HepG2 (cell line): ENCODE data around the gene SBK2. TPM values are rescaled to one million over a fixed set of nuclear protein-coding genes. Genes with fewer than 3 reads are reported as not detected.

Source experiments
- CBX1 ChIP-seq: IDR thresholded peaks from one replicate; pipeline ENCODE4 v1.6.1; 2016; ENCODE audit warnings: antibody characterized with exemption, low read depth
- E2F2 ChIP-seq: sonication (generic); formaldehyde crosslinking; IDR thresholded peaks from 2 replicates; pipeline ENCODE4 v1.4.0; 2020; ENCODE audit warnings: missing genetic modification reagents, borderline replicate concordance
- ELF3 ChIP-seq: IDR thresholded peaks from 2 replicates; pipeline ENCODE4 v1.6.1; 2016; ENCODE audit warnings: missing genetic modification reagents, missing compliant biosample characterization
- GTF3A ChIP-seq: sonication (generic); formaldehyde crosslinking; conservative IDR thresholded peaks from 2 replicates; pipeline ENCODE4 v1.4.0; 2020; ENCODE audit warnings: mild to moderate bottlenecking, missing genetic modification reagents
- MXI1 ChIP-seq: IDR thresholded peaks from 3 replicates; pipeline ENCODE4 v1.6.1; 2012; ENCODE audit warnings: low read depth, low read length, inconsistent platforms, borderline replicate concordance
- NPAS2 ChIP-seq: sonication (generic); formaldehyde crosslinking; IDR thresholded peaks from 2 replicates; pipeline ENCODE4 v1.8.0; 2022; ENCODE audit warnings: mild to moderate bottlenecking, missing genetic modification reagents, borderline replicate concordance
- ONECUT2 ChIP-seq: sonication (generic); formaldehyde crosslinking; IDR thresholded peaks from 2 replicates; pipeline ENCODE4 v1.4.0; 2020; ENCODE audit warnings: missing genetic modification reagents
- PHF21A ChIP-seq: sonication (generic); formaldehyde crosslinking; IDR thresholded peaks from 2 replicates; pipeline ENCODE4 v1.5.0; 2020; ENCODE audit warnings: mild to moderate bottlenecking, missing genetic modification reagents
- SALL1 ChIP-seq: sonication (generic); formaldehyde crosslinking; IDR thresholded peaks from 2 replicates; pipeline ENCODE4 v1.8.0; 2022; ENCODE audit warnings: mild to moderate bottlenecking, missing genetic modification reagents
- SOX5 ChIP-seq: IDR thresholded peaks from 2 replicates; pipeline ENCODE4 v1.6.1; 2016; ENCODE audit warnings: borderline replicate concordance
- SRSF9 ChIP-seq: fragments of 200-400 bp; formaldehyde crosslinking; IDR thresholded peaks from 2 replicates; pipeline ENCODE4 v1.6.1; 2018; ENCODE audit warnings: borderline replicate concordance, mild to moderate bottlenecking, low read depth, low read length; ENCODE audit not compliant: insufficient read depth, poor library complexity, severe bottlenecking
- TAF1 ChIP-seq: sonication (generic); formaldehyde crosslinking; IDR thresholded peaks from 2 replicates; pipeline ENCODE4 v1.4.0; 2020; ENCODE audit warnings: missing genetic modification reagents
- THRA ChIP-seq: sonication (generic); formaldehyde crosslinking; IDR thresholded peaks from 2 replicates; pipeline ENCODE4 v1.4.0; 2020; ENCODE audit warnings: missing genetic modification reagents, borderline replicate concordance
- ZEB1 ChIP-seq: IDR thresholded peaks from 2 replicates; pipeline ENCODE4 v1.6.1; 2012; ENCODE audit warnings: mild to moderate bottlenecking, low read depth, inconsistent platforms; ENCODE audit not compliant: insufficient replicate concordance
- ZNF3 ChIP-seq: IDR thresholded peaks from 2 replicates; pipeline ENCODE4 v1.7.0; 2017; ENCODE audit warnings: inconsistent platforms
- ZNF563 ChIP-seq: sonication (generic); formaldehyde crosslinking; IDR thresholded peaks from 2 replicates; pipeline ENCODE4 v1.8.0; 2022; ENCODE audit warnings: mild to moderate bottlenecking, moderate library complexity, missing genetic modification reagents
- polyA plus RNA-seq, 8 experiments: library from polyadenylated mRNA; depleted of rRNA in 3 of 8; stranded (reverse) in 7 of 8; unstranded in 1 of 8; fragments of >200 nt; fragmentation: Illumina TruSeq in 4 of 8; extraction: Trizol in 4 of 8; gene quantifications; 2 replicates each; pipeline versions ENCODE4 v1.2.1 to v1.2.3, GENCODE V29; 2011 to 2016; ENCODE audit warnings: low read depth in 4 of 8, missing spikeins in 1 of 8, mixed read lengths in 1 of 8; ENCODE audit not compliant: insufficient read depth in 1 of 8
- total RNA-seq, 5 experiments: library from RNA; depleted of rRNA; stranded (reverse); fragments of >200 nt; fragmentation: Illumina TruSeq; extraction: Trizol; gene quantifications; 2 replicates each; pipeline ENCODE4 v1.2.3, GENCODE V29; 2016; ENCODE audit warnings: low read depth in 1 of 5
- TF ChIP-seq, protein P1 (sequence below): sonication (generic); formaldehyde crosslinking; IDR thresholded peaks from 2 replicates; pipeline ENCODE4 v1.5.1; 2020; ENCODE audit warnings: mild to moderate bottlenecking, missing genetic modification reagents, borderline replicate concordance
- TF ChIP-seq, protein P2 (sequence below): sonication (generic); formaldehyde crosslinking; IDR thresholded peaks from 2 replicates; pipeline ENCODE4 v1.4.0; 2020; ENCODE audit warnings: missing genetic modification reagents
- TF ChIP-seq, protein P3 (sequence below): IDR thresholded peaks from 2 replicates; pipeline ENCODE4 v1.6.1; 2016; ENCODE audit warnings: low read depth, borderline replicate concordance
- TF ChIP-seq, protein P4 (sequence below): sonication (generic); formaldehyde crosslinking; IDR thresholded peaks from 2 replicates; pipeline ENCODE4 v1.4.0; 2020; ENCODE audit warnings: missing genetic modification reagents, mild to moderate bottlenecking, borderline replicate concordance

The SBK2 gene
- total and polyA plus RNA-seq, 2 of the 13 experiments (the other 11 are each of a cell fraction or from before 2014, with no cell fraction given), result 0.24 TPM; not detected in 1

DNA sequence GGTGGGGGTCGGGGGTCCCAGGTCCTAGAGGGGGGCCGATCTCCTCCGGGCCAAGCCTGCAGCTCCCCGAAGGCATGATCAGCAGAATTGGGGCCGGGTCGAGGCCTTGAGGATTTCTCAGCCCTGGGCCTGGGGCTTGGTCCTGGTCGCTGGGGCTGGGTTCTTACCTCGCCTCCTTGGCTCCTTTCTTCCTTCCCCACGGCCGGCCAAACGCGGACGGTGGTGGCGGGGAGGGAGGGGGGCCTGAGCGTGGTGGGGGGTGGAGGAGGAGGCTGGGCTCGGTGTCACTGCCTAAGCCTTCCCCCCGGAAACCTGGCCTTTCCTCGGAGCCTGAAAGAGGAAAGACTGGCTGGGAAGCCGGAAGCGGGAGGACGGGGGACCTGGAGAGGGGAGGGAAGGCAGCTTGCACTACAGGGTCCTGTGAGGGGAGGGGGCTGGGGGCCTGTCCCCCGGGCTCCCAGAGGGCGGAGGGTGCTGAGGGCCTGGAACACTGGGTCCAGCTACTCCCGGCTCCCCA, 43.8 kb upstream of the SBK2 start, which contains the start of gene ZNF579 (continued):
- TF ChIP-seq, protein P1, sequence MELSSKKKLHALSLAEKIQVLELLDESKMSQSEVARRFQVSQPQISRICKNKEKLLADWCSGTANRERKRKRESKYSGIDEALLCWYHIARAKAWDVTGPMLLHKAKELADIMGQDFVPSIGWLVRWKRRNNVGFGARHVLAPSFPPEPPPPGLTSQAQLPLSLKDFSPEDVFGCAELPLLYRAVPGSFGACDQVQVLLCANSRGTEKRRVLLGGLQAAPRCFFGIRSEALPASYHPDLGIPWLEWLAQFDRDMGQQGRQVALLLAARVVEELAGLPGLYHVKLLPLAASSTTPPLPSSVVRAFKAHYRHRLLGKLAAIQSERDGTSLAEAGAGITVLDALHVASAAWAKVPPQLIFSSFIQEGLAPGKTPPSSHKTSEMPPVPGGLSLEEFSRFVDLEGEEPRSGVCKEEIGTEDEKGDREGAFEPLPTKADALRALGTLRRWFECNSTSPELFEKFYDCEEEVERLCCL (CRISPR knock-in tag), result no peak
- TF ChIP-seq CBX1 (peak; percentile 89), ZNF3 (CRISPR knock-in tag) (no peak), ZNF563 (no peak), ELF3 (peak; percentile 76), E2F2 (CRISPR knock-in tag) (no peak), TAF1 (CRISPR knock-in tag) (peak; percentile 53; the same call in 1 of the 2 replicates), ONECUT2 (CRISPR knock-in tag) (no peak), THRA (0 out of 2 replicates have a peak, but pooled peaks have one; percentile 34), SOX5 (CRISPR knock-in tag) (peak; percentile 11; the same call in 1 of the 2 replicates), SALL1 (peak; percentile 57), GTF3A (0 out of 2 replicates have a peak, but pooled peaks have one; percentile 42), MXI1 (no peak), NPAS2 (CRISPR knock-in tag) (no peak), SRSF9 (no peak), ZEB1 (peak; percentile 25), PHF21A (CRISPR knock-in tag) (no peak)
- TF ChIP-seq, protein P2, sequence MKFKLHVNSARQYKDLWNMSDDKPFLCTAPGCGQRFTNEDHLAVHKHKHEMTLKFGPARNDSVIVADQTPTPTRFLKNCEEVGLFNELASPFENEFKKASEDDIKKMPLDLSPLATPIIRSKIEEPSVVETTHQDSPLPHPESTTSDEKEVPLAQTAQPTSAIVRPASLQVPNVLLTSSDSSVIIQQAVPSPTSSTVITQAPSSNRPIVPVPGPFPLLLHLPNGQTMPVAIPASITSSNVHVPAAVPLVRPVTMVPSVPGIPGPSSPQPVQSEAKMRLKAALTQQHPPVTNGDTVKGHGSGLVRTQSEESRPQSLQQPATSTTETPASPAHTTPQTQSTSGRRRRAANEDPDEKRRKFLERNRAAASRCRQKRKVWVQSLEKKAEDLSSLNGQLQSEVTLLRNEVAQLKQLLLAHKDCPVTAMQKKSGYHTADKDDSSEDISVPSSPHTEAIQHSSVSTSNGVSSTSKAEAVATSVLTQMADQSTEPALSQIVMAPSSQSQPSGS (CRISPR knock-in tag), result peak; percentile 64
- TF ChIP-seq, protein P3, sequence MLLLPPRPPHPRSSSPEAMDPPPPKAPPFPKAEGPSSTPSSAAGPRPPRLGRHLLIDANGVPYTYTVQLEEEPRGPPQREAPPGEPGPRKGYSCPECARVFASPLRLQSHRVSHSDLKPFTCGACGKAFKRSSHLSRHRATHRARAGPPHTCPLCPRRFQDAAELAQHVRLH (CRISPR knock-in tag), result 0 out of 2 replicates have a peak, but pooled peaks have one; percentile 3
- TF ChIP-seq, protein P4, sequence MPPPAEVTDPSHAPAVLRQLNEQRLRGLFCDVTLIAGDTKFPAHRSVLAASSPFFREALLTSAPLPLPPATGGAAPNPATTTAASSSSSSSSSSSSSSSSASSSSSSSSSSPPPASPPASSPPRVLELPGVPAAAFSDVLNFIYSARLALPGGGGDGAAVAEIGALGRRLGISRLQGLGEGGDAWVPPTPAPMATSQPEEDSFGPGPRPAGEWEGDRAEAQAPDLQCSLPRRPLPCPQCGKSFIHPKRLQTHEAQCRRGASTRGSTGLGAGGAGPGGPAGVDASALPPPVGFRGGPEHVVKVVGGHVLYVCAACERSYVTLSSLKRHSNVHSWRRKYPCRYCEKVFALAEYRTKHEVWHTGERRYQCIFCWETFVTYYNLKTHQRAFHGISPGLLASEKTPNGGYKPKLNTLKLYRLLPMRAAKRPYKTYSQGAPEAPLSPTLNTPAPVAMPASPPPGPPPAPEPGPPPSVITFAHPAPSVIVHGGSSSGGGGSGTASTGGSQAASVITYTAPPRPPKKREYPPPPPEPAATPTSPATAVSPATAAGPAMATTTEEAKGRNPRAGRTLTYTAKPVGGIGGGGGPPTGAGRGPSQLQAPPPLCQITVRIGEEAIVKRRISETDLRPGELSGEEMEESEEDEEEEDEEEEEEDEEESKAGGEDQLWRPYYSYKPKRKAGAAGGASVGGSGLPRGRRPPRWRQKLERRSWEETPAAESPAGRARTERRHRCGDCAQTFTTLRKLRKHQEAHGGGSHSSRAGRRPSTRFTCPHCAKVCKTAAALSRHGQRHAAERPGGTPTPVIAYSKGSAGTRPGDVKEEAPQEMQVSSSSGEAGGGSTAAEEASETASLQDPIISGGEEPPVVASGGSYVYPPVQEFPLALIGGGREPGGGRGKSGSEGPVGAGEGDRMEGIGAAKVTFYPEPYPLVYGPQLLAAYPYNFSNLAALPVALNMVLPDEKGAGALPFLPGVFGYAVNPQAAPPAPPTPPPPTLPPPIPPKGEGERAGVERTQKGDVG (CRISPR knock-in tag), result no peak
